Liver (tissue), 9 donors: ENCODE results near the gene HLA-DPB1. TPM values are rescaled to one million over a fixed set of nuclear protein-coding genes. Genes with fewer than 3 reads are reported as not detected.

ENCODE experiments used
- DNase-seq: peaks from one replicate; pipeline ENCODE4 v3.0.0-alpha.2; 2017; ENCODE audit warnings: low spot score
- H3K27ac ChIP-seq, 2 donors: one replicate each; pipeline ENCODE4 v1.7.0; 2013; ENCODE audit warnings: inconsistent platforms in 2 of 2, low read length in 2 of 2, control low read depth in 1 of 2, low read depth in 1 of 2, mild to moderate bottlenecking in 1 of 2
- H3K27me3 ChIP-seq, 4 donors: one replicate each; pipeline versions ENCODE4 v1.6.1 to v1.7.0; 2013; ENCODE audit warnings: low read length in 3 of 4, inconsistent platforms in 1 of 4, mild to moderate bottlenecking in 1 of 4, moderate library complexity in 1 of 4; ENCODE audit not compliant: control insufficient read depth in 4 of 4, insufficient read depth in 4 of 4
- H3K36me3 ChIP-seq, 4 donors: one replicate each; pipeline versions ENCODE4 v1.6.1 to v1.7.0; 2013; ENCODE audit warnings: low read length in 3 of 4, mild to moderate bottlenecking in 3 of 4, low read depth in 1 of 4, moderate library complexity in 1 of 4; ENCODE audit not compliant: control insufficient read depth in 4 of 4, insufficient read depth in 3 of 4
- H3K4me1 ChIP-seq, 4 donors: one replicate each; pipeline versions ENCODE4 v1.6.1 to v1.7.0; 2013; ENCODE audit warnings: low read length in 3 of 4, mild to moderate bottlenecking in 3 of 4, moderate library complexity in 1 of 4; ENCODE audit not compliant: control insufficient read depth in 4 of 4, insufficient read depth in 4 of 4
- H3K4me3 ChIP-seq, 3 donors: one replicate each; pipeline versions ENCODE4 v1.6.1 to v1.7.0; 2013; ENCODE audit warnings: low read length in 3 of 3, control low read depth in 1 of 3, low read depth in 1 of 3, mild to moderate bottlenecking in 1 of 3
- H3K9ac ChIP-seq, 2 donors: one replicate each; pipeline ENCODE4 v1.7.0; 2013; ENCODE audit warnings: low read length in 2 of 2, mild to moderate bottlenecking in 2 of 2, moderate library complexity in 2 of 2, control low read depth in 1 of 2, low read depth in 1 of 2
- H3K9me3 ChIP-seq, 4 donors: one replicate each; pipeline versions ENCODE4 v1.6.1 to v1.7.0; 2013; ENCODE audit warnings: low read length in 3 of 4; ENCODE audit not compliant: control insufficient read depth in 4 of 4
- CTCF ChIP-seq: fragments of 150-350 bp; IDR thresholded peaks from 2 replicates; pipeline ENCODE4 v1.5.1; 2017; ENCODE audit warnings: improper control_type of control experiment, low read depth, low read length; ENCODE audit not compliant: missing input control
- EGR1 ChIP-seq, 2 donors: IDR thresholded peaks; 2 replicates each; pipeline ENCODE4 v1.6.1; 2016 to 2018; ENCODE audit warnings: antibody characterized with exemption in 2 of 2, low read depth in 2 of 2
- FOXA1 ChIP-seq: IDR thresholded peaks from 2 replicates; pipeline ENCODE4 v1.6.1; 2016; ENCODE audit warnings: antibody characterized with exemption
- FOXA2 ChIP-seq: IDR thresholded peaks from 2 replicates; pipeline ENCODE4 v1.6.1; 2016; ENCODE audit warnings: antibody characterized with exemption
- HNF4A ChIP-seq, 2 donors: conservative IDR thresholded peaks; 2 replicates each; pipeline ENCODE4 v1.6.1; 2016; ENCODE audit warnings: antibody characterized with exemption in 2 of 2, mild to moderate bottlenecking in 2 of 2
- HNF4G ChIP-seq: IDR thresholded peaks from 2 replicates; pipeline ENCODE4 v1.6.1; 2016; ENCODE audit warnings: antibody characterized with exemption
- JUND ChIP-seq, 2 donors: IDR thresholded peaks; 2 replicates each; pipeline ENCODE4 v1.6.1; 2016; ENCODE audit warnings: antibody characterized with exemption in 2 of 2
- NR2F2 ChIP-seq: IDR thresholded peaks from 2 replicates; pipeline ENCODE4 v1.6.1; 2016; ENCODE audit warnings: antibody characterized with exemption
- RAD21 ChIP-seq, 2 donors: IDR thresholded peaks; 2 replicates each; pipeline ENCODE4 v1.6.1; 2016; ENCODE audit warnings: antibody characterized with exemption in 2 of 2, mild to moderate bottlenecking in 2 of 2
- RXRA ChIP-seq, 2 donors: IDR thresholded peaks; 2 replicates each; pipeline ENCODE4 v1.6.1; 2017 to 2018; ENCODE audit warnings: antibody characterized with exemption in 2 of 2, mild to moderate bottlenecking in 1 of 2
- SP1 ChIP-seq: IDR thresholded peaks from 2 replicates; pipeline ENCODE4 v1.6.1; 2018; ENCODE audit warnings: antibody characterized with exemption, mild to moderate bottlenecking
- TAF1 ChIP-seq: conservative IDR thresholded peaks from 2 replicates; pipeline ENCODE4 v1.6.1; 2016; ENCODE audit warnings: antibody characterized with exemption, mild to moderate bottlenecking
- WGBS: extraction: QIAGEN DNeasy Blood & Tissue Kit; methylation state at CpG from one replicate; pipeline ENCODE4 v1.1.7; 2013; 5-methylcytosine and 5-hydroxymethylcytosine counted together
- polyA plus RNA-seq, 2 donors: library from polyadenylated mRNA; stranded (reverse) in 1 of 2; unstranded in 1 of 2; fragments of 200-250 nt in 1 of 2; fragments of >200 nt in 1 of 2; fragmentation: Nextera tagmentation in 1 of 2; extraction: Ambion mirVana in 1 of 2; gene quantifications; one replicate each; pipeline versions ENCODE4 v1.2.1 to v1.2.3, GENCODE V29; 2013 to 2015
- total RNA-seq, 2 donors: library from RNA; depleted of rRNA; stranded (reverse); fragments of >200 nt; gene quantifications; one replicate each; pipeline ENCODE4 v1.2.3, GENCODE V29; 2014
- TF ChIP-seq, protein P1 (sequence below): IDR thresholded peaks from 2 replicates; pipeline ENCODE4 v1.6.1; 2016; ENCODE audit warnings: antibody characterized with exemption, mild to moderate bottlenecking
- TF ChIP-seq, protein P2 (sequence below): IDR thresholded peaks from 2 replicates; pipeline ENCODE4 v1.6.1; 2016; ENCODE audit warnings: antibody characterized with exemption
- TF ChIP-seq, protein P3 (sequence below): IDR thresholded peaks from 2 replicates; pipeline ENCODE4 v1.6.1; 2016; ENCODE audit warnings: antibody characterized with exemption
- TF ChIP-seq, protein P4 (sequence below): IDR thresholded peaks from 2 replicates; pipeline ENCODE4 v1.6.1; 2016; ENCODE audit warnings: antibody characterized with exemption
- donor health status: healthy.
- donor health status: healthy.
- donor health status: healthy.
- donor health status: healthy.
- donor health status: healthy.

Gene HLA-DPB1
- total and polyA plus RNA-seq, 4 donors = 15.5 to 37.8 (median 24.0) TPM

DNA sequence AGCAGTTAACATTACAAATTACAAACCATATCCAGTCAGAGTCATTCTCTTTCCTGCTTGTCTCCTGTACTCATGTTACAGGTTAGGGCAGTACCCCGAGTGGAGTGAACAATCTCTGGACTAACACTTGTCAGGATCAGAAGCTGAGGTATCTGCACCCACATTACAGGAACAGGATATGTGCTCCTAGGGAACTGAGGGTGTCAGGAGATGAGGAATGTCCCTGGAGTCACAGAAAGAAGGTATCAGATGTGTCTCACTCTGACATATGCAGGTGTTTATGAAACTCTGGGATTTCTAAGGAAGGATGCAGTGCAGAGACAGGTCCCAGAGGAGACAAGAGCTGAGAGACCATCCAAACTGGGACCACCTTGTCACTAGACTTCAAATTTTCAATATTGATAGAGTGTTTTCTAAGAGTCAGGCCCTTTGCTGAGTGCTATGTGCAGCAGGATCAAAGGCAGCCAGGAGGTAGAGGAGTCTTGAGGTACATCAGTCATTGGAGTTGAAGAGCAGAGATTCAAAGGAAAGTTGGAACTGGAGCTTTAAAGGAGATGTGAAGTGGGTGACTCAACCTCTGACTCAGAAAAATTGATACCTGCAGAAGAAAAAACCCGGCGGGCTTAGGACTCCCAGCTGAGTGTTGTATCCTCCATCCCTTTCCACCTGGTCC, 12.6 kb downstream of the HLA-DPB1 start:
- DNase-seq = no peak
- 76% methylated on average over 3 of the region's 3 CpGs for WGBS
- no peak overlapping the region for H3K27ac ChIP-seq
- no peaks in the 10 kb centered on the region for H3K4me1 ChIP-seq
- H3K9ac ChIP-seq = no peak overlapping the region
- peaks cover 0 to 9% (median 0%) of the 10 kb centered on the region in 4 donors for H3K36me3 ChIP-seq
- no peak overlapping the region for H3K4me3 ChIP-seq
- no peak for TF ChIP-seq RAD21 (IDR thresholded peaks at IDR 0.05)
- no peak for TF ChIP-seq RXRA (IDR thresholded peaks at IDR 0.05)
- TF ChIP-seq NR2F2 = no peak
- TF ChIP-seq, protein P1, sequence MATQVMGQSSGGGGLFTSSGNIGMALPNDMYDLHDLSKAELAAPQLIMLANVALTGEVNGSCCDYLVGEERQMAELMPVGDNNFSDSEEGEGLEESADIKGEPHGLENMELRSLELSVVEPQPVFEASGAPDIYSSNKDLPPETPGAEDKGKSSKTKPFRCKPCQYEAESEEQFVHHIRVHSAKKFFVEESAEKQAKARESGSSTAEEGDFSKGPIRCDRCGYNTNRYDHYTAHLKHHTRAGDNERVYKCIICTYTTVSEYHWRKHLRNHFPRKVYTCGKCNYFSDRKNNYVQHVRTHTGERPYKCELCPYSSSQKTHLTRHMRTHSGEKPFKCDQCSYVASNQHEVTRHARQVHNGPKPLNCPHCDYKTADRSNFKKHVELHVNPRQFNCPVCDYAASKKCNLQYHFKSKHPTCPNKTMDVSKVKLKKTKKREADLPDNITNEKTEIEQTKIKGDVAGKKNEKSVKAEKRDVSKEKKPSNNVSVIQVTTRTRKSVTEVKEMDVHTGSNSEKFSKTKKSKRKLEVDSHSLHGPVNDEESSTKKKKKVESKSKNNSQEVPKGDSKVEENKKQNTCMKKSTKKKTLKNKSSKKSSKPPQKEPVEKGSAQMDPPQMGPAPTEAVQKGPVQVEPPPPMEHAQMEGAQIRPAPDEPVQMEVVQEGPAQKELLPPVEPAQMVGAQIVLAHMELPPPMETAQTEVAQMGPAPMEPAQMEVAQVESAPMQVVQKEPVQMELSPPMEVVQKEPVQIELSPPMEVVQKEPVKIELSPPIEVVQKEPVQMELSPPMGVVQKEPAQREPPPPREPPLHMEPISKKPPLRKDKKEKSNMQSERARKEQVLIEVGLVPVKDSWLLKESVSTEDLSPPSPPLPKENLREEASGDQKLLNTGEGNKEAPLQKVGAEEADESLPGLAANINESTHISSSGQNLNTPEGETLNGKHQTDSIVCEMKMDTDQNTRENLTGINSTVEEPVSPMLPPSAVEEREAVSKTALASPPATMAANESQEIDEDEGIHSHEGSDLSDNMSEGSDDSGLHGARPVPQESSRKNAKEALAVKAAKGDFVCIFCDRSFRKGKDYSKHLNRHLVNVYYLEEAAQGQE = no peak
- no peak for TF ChIP-seq FOXA1
- no peak for TF ChIP-seq FOXA2
- no peak for TF ChIP-seq CTCF
- no peak for TF ChIP-seq JUND (IDR thresholded peaks at IDR 0.05)
- TF ChIP-seq EGR1 (IDR thresholded peaks at IDR 0.05; ENCODE audit: low read depth in 2 of 2) = no peak
- TF ChIP-seq, protein P2, sequence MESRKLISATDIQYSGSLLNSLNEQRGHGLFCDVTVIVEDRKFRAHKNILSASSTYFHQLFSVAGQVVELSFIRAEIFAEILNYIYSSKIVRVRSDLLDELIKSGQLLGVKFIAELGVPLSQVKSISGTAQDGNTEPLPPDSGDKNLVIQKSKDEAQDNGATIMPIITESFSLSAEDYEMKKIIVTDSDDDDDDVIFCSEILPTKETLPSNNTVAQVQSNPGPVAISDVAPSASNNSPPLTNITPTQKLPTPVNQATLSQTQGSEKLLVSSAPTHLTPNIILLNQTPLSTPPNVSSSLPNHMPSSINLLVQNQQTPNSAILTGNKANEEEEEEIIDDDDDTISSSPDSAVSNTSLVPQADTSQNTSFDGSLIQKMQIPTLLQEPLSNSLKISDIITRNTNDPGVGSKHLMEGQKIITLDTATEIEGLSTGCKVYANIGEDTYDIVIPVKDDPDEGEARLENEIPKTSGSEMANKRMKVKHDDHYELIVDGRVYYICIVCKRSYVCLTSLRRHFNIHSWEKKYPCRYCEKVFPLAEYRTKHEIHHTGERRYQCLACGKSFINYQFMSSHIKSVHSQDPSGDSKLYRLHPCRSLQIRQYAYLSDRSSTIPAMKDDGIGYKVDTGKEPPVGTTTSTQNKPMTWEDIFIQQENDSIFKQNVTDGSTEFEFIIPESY = no peak
- no peak for TF ChIP-seq HNF4G
- no peak for TF ChIP-seq TAF1
- TF ChIP-seq, protein P3, sequence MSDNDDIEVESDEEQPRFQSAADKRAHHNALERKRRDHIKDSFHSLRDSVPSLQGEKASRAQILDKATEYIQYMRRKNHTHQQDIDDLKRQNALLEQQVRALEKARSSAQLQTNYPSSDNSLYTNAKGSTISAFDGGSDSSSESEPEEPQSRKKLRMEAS = no peak
- TF ChIP-seq, protein P4, sequence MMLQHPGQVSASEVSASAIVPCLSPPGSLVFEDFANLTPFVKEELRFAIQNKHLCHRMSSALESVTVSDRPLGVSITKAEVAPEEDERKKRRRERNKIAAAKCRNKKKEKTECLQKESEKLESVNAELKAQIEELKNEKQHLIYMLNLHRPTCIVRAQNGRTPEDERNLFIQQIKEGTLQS = no peak
- no peak for TF ChIP-seq SP1
- no peak for TF ChIP-seq HNF4A (conservative IDR thresholded peaks at IDR 0.05)
- no peaks in the 10 kb centered on the region for H3K9me3 ChIP-seq
- H3K27me3 ChIP-seq = no peaks in the 10 kb centered on the region
